HepG2 (cell line): ENCODE results near the gene IQCC. TPM values are rescaled to one million over a fixed set of nuclear protein-coding genes. Genes with fewer than 3 reads are reported as not detected.

ENCODE experiments used
- ADNP ChIP-seq: sonication (generic); formaldehyde crosslinking; IDR thresholded peaks from 2 replicates; pipeline ENCODE4 v1.4.0; 2020; ENCODE audit warnings: missing genetic modification reagents
- DNMT1 ChIP-seq: sonication (generic); formaldehyde crosslinking; IDR thresholded peaks from 2 replicates; pipeline ENCODE4 v1.5.1; 2020; ENCODE audit warnings: mild to moderate bottlenecking, missing genetic modification reagents
- FOXO1 ChIP-seq: sonication (generic); formaldehyde crosslinking; IDR thresholded peaks from 2 replicates; pipeline ENCODE4 v1.4.0; 2020; ENCODE audit warnings: missing genetic modification reagents
- IRF2 ChIP-seq: IDR thresholded peaks from 2 replicates; pipeline ENCODE4 v1.6.1; 2018; ENCODE audit warnings: missing genetic modification reagents, missing compliant biosample characterization
- KAT8 ChIP-seq: IDR thresholded peaks from 2 replicates; pipeline ENCODE4 v1.6.1; 2016; ENCODE audit warnings: missing genetic modification reagents, missing compliant biosample characterization
- KLF12 ChIP-seq: sonication (generic); formaldehyde crosslinking; IDR thresholded peaks from 2 replicates; pipeline ENCODE4 v1.4.0; 2020; ENCODE audit warnings: missing genetic modification reagents, borderline replicate concordance
- MAX ChIP-seq: IDR thresholded peaks from 2 replicates; pipeline ENCODE4 v1.6.1; 2012; ENCODE audit warnings: inconsistent platforms
- MAZ ChIP-seq, 2 experiments: sonication (generic) in 1 of 2; formaldehyde crosslinking in 1 of 2; IDR thresholded peaks; 2 replicates each; pipeline versions ENCODE4 v1.5.0 to v1.6.1; 2012 to 2020; ENCODE audit warnings: low read depth in 2 of 2, mild to moderate bottlenecking in 2 of 2, borderline replicate concordance in 1 of 2, improper control_type of control experiment in 1 of 2, low read length in 1 of 2, missing genetic modification reagents in 1 of 2, moderate library complexity in 1 of 2
- MEIS2 ChIP-seq: sonication (generic); formaldehyde crosslinking; IDR thresholded peaks from 2 replicates; pipeline ENCODE4 v1.9.0; 2021; ENCODE audit warnings: mild to moderate bottlenecking, missing genetic modification reagents
- MXI1 ChIP-seq: IDR thresholded peaks from 3 replicates; pipeline ENCODE4 v1.6.1; 2012; ENCODE audit warnings: low read depth, low read length, inconsistent platforms, borderline replicate concordance
- PATZ1 ChIP-seq: sonication (generic); formaldehyde crosslinking; IDR thresholded peaks from 2 replicates; pipeline ENCODE4 v1.4.0; 2020; ENCODE audit warnings: missing genetic modification reagents
- PITX1 ChIP-seq: sonication (generic); formaldehyde crosslinking; IDR thresholded peaks from 2 replicates; pipeline ENCODE4 v1.5.1; 2020; ENCODE audit warnings: mild to moderate bottlenecking, missing genetic modification reagents
- RBAK ChIP-seq: sonication (generic); formaldehyde crosslinking; IDR thresholded peaks from 2 replicates; pipeline ENCODE4 v1.5.1; 2020; ENCODE audit warnings: mild to moderate bottlenecking, missing genetic modification reagents
- REXO4 ChIP-seq: sonication (generic); formaldehyde crosslinking; IDR thresholded peaks from 2 replicates; pipeline ENCODE4 v1.8.0; 2022; ENCODE audit warnings: missing genetic modification reagents, mild to moderate bottlenecking, borderline replicate concordance
- SALL1 ChIP-seq: sonication (generic); formaldehyde crosslinking; IDR thresholded peaks from 2 replicates; pipeline ENCODE4 v1.8.0; 2022; ENCODE audit warnings: mild to moderate bottlenecking, missing genetic modification reagents
- SKIL ChIP-seq: sonication (generic); formaldehyde crosslinking; IDR thresholded peaks from 2 replicates; pipeline ENCODE4 v1.8.0; 2022; ENCODE audit warnings: missing genetic modification reagents, mild to moderate bottlenecking, moderate library complexity, borderline replicate concordance
- SMC3 ChIP-seq: IDR thresholded peaks from 2 replicates; pipeline ENCODE4 v1.6.1; 2011; ENCODE audit warnings: low read length, improper control_type of control experiment
- U2AF1 ChIP-seq: fragments of 200-400 bp; formaldehyde crosslinking; optimal IDR thresholded peaks from 2 replicates; pipeline ENCODE3; 2017; ENCODE audit warnings: mild to moderate bottlenecking, low read depth, low read length
- ZFP91 ChIP-seq: sonication (generic); formaldehyde crosslinking; IDR thresholded peaks from 2 replicates; pipeline ENCODE4 v1.9.0; 2022; ENCODE audit warnings: missing genetic modification reagents, mild to moderate bottlenecking, borderline replicate concordance
- ZNF121 ChIP-seq: sonication (generic); formaldehyde crosslinking; IDR thresholded peaks from 2 replicates; pipeline ENCODE4 v1.5.0; 2020; ENCODE audit warnings: mild to moderate bottlenecking, missing genetic modification reagents
- ZNF331 ChIP-seq: sonication (generic); formaldehyde crosslinking; IDR thresholded peaks from 2 replicates; pipeline ENCODE4 v1.4.0; 2020; ENCODE audit warnings: missing genetic modification reagents
- ZNF501 ChIP-seq: sonication (generic); formaldehyde crosslinking; IDR thresholded peaks from 2 replicates; pipeline ENCODE4 v1.5.1; 2020; ENCODE audit warnings: mild to moderate bottlenecking, moderate library complexity, missing genetic modification reagents
- ZNF614 ChIP-seq: IDR thresholded peaks from 2 replicates; pipeline ENCODE4 v1.6.1; 2018; ENCODE audit warnings: missing biosample characterization, missing genetic modification reagents, inconsistent platforms, borderline replicate concordance
- polyA plus RNA-seq, 8 experiments: library from polyadenylated mRNA; depleted of rRNA in 3 of 8; stranded (reverse) in 7 of 8; unstranded in 1 of 8; fragments of >200 nt; fragmentation: Illumina TruSeq in 4 of 8; extraction: Trizol in 4 of 8; gene quantifications; 2 replicates each; pipeline versions ENCODE4 v1.2.1 to v1.2.3, GENCODE V29; 2011 to 2016; ENCODE audit warnings: low read depth in 4 of 8, missing spikeins in 1 of 8, mixed read lengths in 1 of 8; ENCODE audit not compliant: insufficient read depth in 1 of 8
- total RNA-seq, 5 experiments: library from RNA; depleted of rRNA; stranded (reverse); fragments of >200 nt; fragmentation: Illumina TruSeq; extraction: Trizol; gene quantifications; 2 replicates each; pipeline ENCODE4 v1.2.3, GENCODE V29; 2016; ENCODE audit warnings: low read depth in 1 of 5

IQCC gene
- total and polyA plus RNA-seq, 2 of the 13 experiments (the other 11 are each of a cell fraction or from before 2014, with no cell fraction given), result 1.7 to 3.0 TPM

GRCh38 chr1:32247983-32248889, 42.8 kb downstream of the IQCC start (continued):
- TF ChIP-seq PATZ1 (CRISPR knock-in tag) (peak; percentile 73), MXI1 (peak; percentile 55; the same call in 1 of the 3 replicates), PITX1 (CRISPR knock-in tag) (peak; percentile 64; the same call in 1 of the 2 replicates), KAT8 (peak; percentile 55), ZNF331 (CRISPR knock-in tag) (peak; percentile 59; the same call in 1 of the 2 replicates), SALL1 (CRISPR knock-in tag) (peak; percentile 73), ZNF614 (CRISPR knock-in tag) (peak; percentile 45; the same call in 1 of the 2 replicates), IRF2 (peak; percentile 58; the same call in 1 of the 2 replicates), MAZ (IDR thresholded peaks at IDR 0.05; ENCODE audit: borderline replicate concordance, low read depth, low read length) (no peak), MAZ (CRISPR knock-in tag; IDR thresholded peaks at IDR 0.05; ENCODE audit: low read depth) (peak; percentile 72), KLF12 (CRISPR knock-in tag) (no peak), ADNP (CRISPR knock-in tag) (peak; percentile 95), ZNF121 (CRISPR knock-in tag) (peak; percentile 86), MEIS2 (CRISPR knock-in tag) (peak; percentile 69; the same call in 1 of the 2 replicates), SMC3 (peak; percentile 25; the same call in 1 of the 2 replicates), FOXO1 (CRISPR knock-in tag) (0 out of 2 replicates have a peak, but pooled peaks have one; percentile 18), SKIL (CRISPR knock-in tag) (peak; percentile 56; the same call in 1 of the 2 replicates), RBAK (CRISPR knock-in tag) (0 out of 2 replicates have a peak, but pooled peaks have one; percentile 31), DNMT1 (CRISPR knock-in tag) (peak; percentile 76; the same call in 1 of the 2 replicates), U2AF1 (peak; percentile 35), ZFP91 (peak; percentile 73), ZNF501 (CRISPR knock-in tag) (peak; percentile 79), REXO4 (CRISPR knock-in tag) (no peak), MAX (peak; percentile 69)
